Activated CD8-positive, alpha-beta T cell treated with anti-CD3 and anti-CD28 coated beads for 36 hours (primary cell): Measurements from ENCODE around the gene SLC8A3. TPM values are rescaled to one million over a fixed set of nuclear protein-coding genes. Genes with fewer than 3 reads are reported as not detected.

Experiments used
- ATAC-seq: fragments of 200-7000 bp; cut with Tn5 transposase; one replicate; pipeline ENCODE4 v1.10.0; 2021; ENCODE audit warnings: mild to moderate bottlenecking, moderate library complexity
- CTCF ChIA-PET: fragments of 350-600 bp; sonication (Branson Sonifier 250); formaldehyde crosslinking; loops from one replicate; lab custom pipeline; 2021; ENCODE audit warnings: antibody characterized with exemption; lab: Charles Lee
- POLR2A ChIA-PET: fragments of 350-600 bp; sonication (Branson Sonifier 250); formaldehyde crosslinking; loops from one replicate; lab custom pipeline; 2021; ENCODE audit warnings: antibody characterized with exemption; lab: Charles Lee
- DNase-seq: peaks from one replicate; pipeline ENCODE4 v3.0.0-alpha.2; 2020
- H3K27ac Mint-ChIP-seq: one replicate; pipeline ENCODE4 v1.8.0; 2021; ENCODE audit warnings: mild to moderate bottlenecking, mixed read lengths
- H3K27me3 Mint-ChIP-seq: one replicate; pipeline ENCODE4 v1.8.0; 2021; ENCODE audit warnings: mixed read lengths
- H3K36me3 Mint-ChIP-seq: one replicate; pipeline ENCODE4 v1.8.0; 2021; ENCODE audit warnings: low read depth, mixed read lengths
- H3K4me1 Mint-ChIP-seq: one replicate; pipeline ENCODE4 v1.8.0; 2021; ENCODE audit warnings: low read depth, mixed read lengths
- H3K4me3 Mint-ChIP-seq: one replicate; pipeline ENCODE4 v1.8.0; 2021; ENCODE audit warnings: mild to moderate bottlenecking, moderate library complexity, mixed read lengths
- H3K9me3 Mint-ChIP-seq: one replicate; pipeline ENCODE4 v1.8.0; 2021; ENCODE audit warnings: mixed read lengths
- intact Hi-C: fragments of 100-400 bp; cut with micrococcal nuclease; formaldehyde crosslinking; loops from one replicate; pipeline ENCODE4 v1.10.0; 2022
- total RNA-seq, 2 experiments: library from RNA; stranded (reverse); gene quantifications; one replicate each; pipeline ENCODE4 v1.2.3, GENCODE V29; 2021
- TF ChIP-seq, protein P1 (sequence below): fragments of 200-600 bp; IDR thresholded peaks from one replicate; pipeline ENCODE4 v1.8.0; 2022; ENCODE audit warnings: antibody characterized with exemption, mild to moderate bottlenecking

Gene SLC8A3
- total RNA-seq, 2 experiments from 2014 or later, result 0.54 TPM

- Mint-ChIP-seq H3K9me3 (no peaks in the 10 kb centered on the region), H3K27me3 (peaks cover 26% of the 10 kb centered on the region), H3K4me1 (no peaks in the 10 kb centered on the region), H3K36me3 (no peaks in the 10 kb centered on the region), H3K4me3 (no peak overlapping the region), H3K27ac (no peak overlapping the region)
- ATAC-seq (no peak), DNase-seq (no peak)
- ChIA-PET CTCF (interaction anchor here (1.3 kb wide), 1 partner anchor 19 kb away, joined by 8 read pairs; no protein-coding TSS in a partner anchor), POLR2A (no interaction called here)
- TF ChIP-seq, protein P1, sequence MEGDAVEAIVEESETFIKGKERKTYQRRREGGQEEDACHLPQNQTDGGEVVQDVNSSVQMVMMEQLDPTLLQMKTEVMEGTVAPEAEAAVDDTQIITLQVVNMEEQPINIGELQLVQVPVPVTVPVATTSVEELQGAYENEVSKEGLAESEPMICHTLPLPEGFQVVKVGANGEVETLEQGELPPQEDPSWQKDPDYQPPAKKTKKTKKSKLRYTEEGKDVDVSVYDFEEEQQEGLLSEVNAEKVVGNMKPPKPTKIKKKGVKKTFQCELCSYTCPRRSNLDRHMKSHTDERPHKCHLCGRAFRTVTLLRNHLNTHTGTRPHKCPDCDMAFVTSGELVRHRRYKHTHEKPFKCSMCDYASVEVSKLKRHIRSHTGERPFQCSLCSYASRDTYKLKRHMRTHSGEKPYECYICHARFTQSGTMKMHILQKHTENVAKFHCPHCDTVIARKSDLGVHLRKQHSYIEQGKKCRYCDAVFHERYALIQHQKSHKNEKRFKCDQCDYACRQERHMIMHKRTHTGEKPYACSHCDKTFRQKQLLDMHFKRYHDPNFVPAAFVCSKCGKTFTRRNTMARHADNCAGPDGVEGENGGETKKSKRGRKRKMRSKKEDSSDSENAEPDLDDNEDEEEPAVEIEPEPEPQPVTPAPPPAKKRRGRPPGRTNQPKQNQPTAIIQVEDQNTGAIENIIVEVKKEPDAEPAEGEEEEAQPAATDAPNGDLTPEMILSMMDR, result no peak
- intact Hi-C loops, result no loop called here
Observed at GRCh38 chr14:70093156-70093555, 95.6 kb downstream of the SLC8A3 start.

GRCh38 chr14:70087380-70087697 is 101.4 kb downstream of the SLC8A3 start:
- CTCF ChIA-PET, result interaction anchor here (0.8 to 1.4 kb wide), 7 partner anchors 10 to 230 kb away, joined by 3 to 6 read pairs (median 4); no protein-coding TSS in a partner anchor
- Mint-ChIP-seq H3K9me3 (no peaks in the 10 kb centered on the region), H3K36me3 (no peaks in the 10 kb centered on the region), H3K27ac (no peak overlapping the region), H3K4me3 (no peak overlapping the region), H3K4me1 (no peaks in the 10 kb centered on the region), H3K27me3 (peaks cover 24% of the 10 kb centered on the region)
- TF ChIP-seq, protein P1, result no peak
- DNase-seq, result no peak
- intact Hi-C loops, result no loop called here
- POLR2A ChIA-PET, result interaction anchor here (0.7 kb wide), 1 partner anchor 277 kb away, joined by 3 read pairs; no protein-coding TSS in a partner anchor
- no peak for ATAC-seq

DNA sequence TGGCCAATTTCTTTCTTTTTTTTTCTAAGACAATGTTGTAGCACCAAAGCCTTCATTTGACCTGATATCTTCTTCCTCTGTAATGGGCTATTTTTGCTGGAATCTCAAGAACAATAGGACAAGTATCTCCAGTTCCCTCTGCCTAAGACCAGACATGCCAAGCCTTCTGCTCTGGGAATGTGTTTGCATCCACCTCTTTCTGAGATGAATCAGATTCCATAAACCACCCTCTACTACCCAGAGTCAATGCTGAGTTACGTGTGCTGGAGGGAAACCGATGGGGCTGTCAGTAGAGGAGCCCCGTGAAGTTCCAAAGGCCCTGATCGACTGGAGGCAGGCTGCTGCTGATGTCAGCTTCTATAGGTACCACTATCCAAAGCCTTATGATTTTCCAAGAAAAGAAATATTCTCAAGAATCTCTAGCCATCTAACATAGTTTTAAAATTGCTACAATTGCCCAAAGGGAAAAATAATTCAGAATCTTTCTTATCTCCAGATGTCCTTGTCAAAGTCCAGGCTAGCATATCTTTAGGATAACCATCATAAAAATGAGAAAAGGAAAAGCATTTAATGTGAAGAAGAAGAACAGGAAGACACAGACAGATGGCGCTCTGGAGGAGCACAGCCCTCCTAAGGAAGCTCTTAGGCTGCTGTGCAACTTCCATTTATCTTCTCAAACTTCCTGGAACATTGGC is 101.9 kb downstream of the SLC8A3 start:
- CTCF ChIA-PET, result interaction anchor here (0.8 to 1.4 kb wide), 8 partner anchors 10 to 231 kb away, joined by 3 to 6 read pairs (median 4); no protein-coding TSS in a partner anchor
- no peaks in the 10 kb centered on the region for H3K36me3 Mint-ChIP-seq
- H3K27me3 Mint-ChIP-seq, result peaks cover 19% of the 10 kb centered on the region
- peak; percentile 54 for DNase-seq
- no peaks in the 10 kb centered on the region for H3K4me1 Mint-ChIP-seq
- no peak overlapping the region for H3K4me3 Mint-ChIP-seq
- no peak overlapping the region for H3K27ac Mint-ChIP-seq
- no peak for ATAC-seq
- TF ChIP-seq, protein P1, result peak; percentile 52
- intact Hi-C loops, result no loop called here
- no peaks in the 10 kb centered on the region for H3K9me3 Mint-ChIP-seq
- POLR2A ChIA-PET, result interaction anchor here (0.7 kb wide), 1 partner anchor 277 kb away, joined by 3 read pairs; no protein-coding TSS in a partner anchor

- CTCF ChIA-PET, result interaction anchor here (2.7 kb wide), 1 partner anchor 10 kb away, joined by 12 read pairs; no protein-coding TSS in a partner anchor
- TF ChIP-seq, protein P1, result no peak
- DNase-seq (no peak), ATAC-seq (no peak)
- no peaks in the 10 kb centered on the region for H3K9me3 Mint-ChIP-seq
- intact Hi-C loops, result no loop called here
- H3K4me1 Mint-ChIP-seq, result no peaks in the 10 kb centered on the region
- H3K27ac Mint-ChIP-seq, result no peak overlapping the region
- no peaks in the 10 kb centered on the region for H3K36me3 Mint-ChIP-seq
- H3K4me3 Mint-ChIP-seq, result no peak overlapping the region
- POLR2A ChIA-PET, result no interaction called here
- peaks cover 15% of the 10 kb centered on the region for H3K27me3 Mint-ChIP-seq
Observed at GRCh38 chr14:70084226-70084625, 104.5 kb downstream of the SLC8A3 start.

DNA sequence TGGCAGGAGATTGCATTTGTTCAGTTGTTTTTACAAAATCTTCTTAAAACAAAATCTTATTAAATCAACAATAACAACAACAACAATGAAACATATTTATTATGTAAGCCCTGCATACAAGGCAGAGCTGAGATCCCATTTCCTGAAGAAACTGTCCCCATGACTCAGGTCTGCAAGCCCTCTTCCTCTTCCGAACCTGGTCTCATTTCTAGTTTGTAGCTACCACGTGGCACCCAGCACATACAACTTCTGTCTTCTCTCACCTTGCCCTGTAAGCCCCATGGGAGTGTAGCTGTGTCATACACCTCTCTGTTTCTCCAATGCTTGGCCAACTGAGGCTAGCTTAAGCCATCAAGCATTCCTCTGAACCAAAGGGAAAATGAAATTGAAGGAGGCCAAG is 106.4 kb downstream of the SLC8A3 start:
- H3K27ac Mint-ChIP-seq, result no peak overlapping the region
- CTCF ChIA-PET, result interaction anchor here (1.3 to 2.7 kb wide), 3 partner anchors 9 to 55 kb away, joined by 5 to 12 read pairs (median 6); no protein-coding TSS in a partner anchor

More for the DNA sequence above, 106.4 kb downstream of the SLC8A3 start:
- Mint-ChIP-seq H3K9me3 (no peaks in the 10 kb centered on the region), H3K4me1 (no peaks in the 10 kb centered on the region), H3K36me3 (no peaks in the 10 kb centered on the region), H3K27me3 (peaks cover 19% of the 10 kb centered on the region), H3K4me3 (no peak overlapping the region)
- POLR2A ChIA-PET, result no interaction called here
- intact Hi-C loops, result no loop called here
- ATAC-seq, result no peak
- TF ChIP-seq, protein P1, result no peak
- no peak for DNase-seq
